Uterus (tissue), 2 donors: ENCODE results near the gene TRPM4.

Experiments
- POLR2A ChIP-seq, 2 donors: fragments of 450-650 bp; IDR thresholded peaks; one replicate each; pipeline ENCODE4 v1.6.1; 2016; ENCODE audit warnings: antibody characterized with exemption in 2 of 2, mild to moderate bottlenecking in 1 of 2, moderate library complexity in 1 of 2
- TF ChIP-seq, protein P1 (sequence below), 4 experiments: fragments of 200-600 bp in 2 of 4; fragments of 450-650 bp in 2 of 4; sonication (generic) in 2 of 4; IDR thresholded peaks; one replicate each; pipeline ENCODE4 v1.5.1; 2016 to 2019; ENCODE audit warnings: antibody characterized with exemption in 4 of 4, mild to moderate bottlenecking in 2 of 4, moderate library complexity in 1 of 4

GRCh38 chr19:49212016-49212701 lies 54.6 kb downstream of the TRPM4 start:
- TF ChIP-seq, protein P1, sequence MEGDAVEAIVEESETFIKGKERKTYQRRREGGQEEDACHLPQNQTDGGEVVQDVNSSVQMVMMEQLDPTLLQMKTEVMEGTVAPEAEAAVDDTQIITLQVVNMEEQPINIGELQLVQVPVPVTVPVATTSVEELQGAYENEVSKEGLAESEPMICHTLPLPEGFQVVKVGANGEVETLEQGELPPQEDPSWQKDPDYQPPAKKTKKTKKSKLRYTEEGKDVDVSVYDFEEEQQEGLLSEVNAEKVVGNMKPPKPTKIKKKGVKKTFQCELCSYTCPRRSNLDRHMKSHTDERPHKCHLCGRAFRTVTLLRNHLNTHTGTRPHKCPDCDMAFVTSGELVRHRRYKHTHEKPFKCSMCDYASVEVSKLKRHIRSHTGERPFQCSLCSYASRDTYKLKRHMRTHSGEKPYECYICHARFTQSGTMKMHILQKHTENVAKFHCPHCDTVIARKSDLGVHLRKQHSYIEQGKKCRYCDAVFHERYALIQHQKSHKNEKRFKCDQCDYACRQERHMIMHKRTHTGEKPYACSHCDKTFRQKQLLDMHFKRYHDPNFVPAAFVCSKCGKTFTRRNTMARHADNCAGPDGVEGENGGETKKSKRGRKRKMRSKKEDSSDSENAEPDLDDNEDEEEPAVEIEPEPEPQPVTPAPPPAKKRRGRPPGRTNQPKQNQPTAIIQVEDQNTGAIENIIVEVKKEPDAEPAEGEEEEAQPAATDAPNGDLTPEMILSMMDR (IDR thresholded peaks at IDR 0.05), result no peak
- no peak for TF ChIP-seq POLR2A (IDR thresholded peaks at IDR 0.05)
